Neural cell (in vitro differentiated cells): ENCODE measurements around the gene CACNA2D1.

Source experiments
- TAF1 ChIP-seq: IDR thresholded peaks from 2 replicates; pipeline ENCODE4 v1.6.1; 2012; ENCODE audit warnings: low read depth
- TF ChIP-seq, protein P1 (sequence below): fragments of 450-650 bp; IDR thresholded peaks from 2 replicates; pipeline ENCODE4 v1.5.1; 2014; ENCODE audit warnings: antibody characterized with exemption, mild to moderate bottlenecking, moderate library complexity; ENCODE audit not compliant: poor library complexity, severe bottlenecking

DNA sequence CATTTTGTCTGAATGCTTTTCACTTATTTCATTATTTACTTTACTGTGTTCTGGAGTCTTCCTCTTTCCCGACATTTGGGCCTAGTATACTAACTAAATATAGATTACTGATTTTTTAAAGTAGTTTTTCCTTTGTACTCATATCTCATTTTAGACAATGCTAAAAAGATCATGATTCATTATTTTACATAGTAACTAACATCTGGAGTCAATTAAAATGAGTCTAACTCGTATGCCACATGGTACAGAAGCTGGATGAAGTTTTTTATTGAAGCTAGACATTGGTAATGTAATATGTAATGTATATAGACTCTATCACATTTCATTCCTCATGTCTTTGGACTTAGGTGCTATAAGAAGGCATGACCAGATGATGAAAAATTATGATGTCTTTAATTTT is 517.4 kb downstream of the CACNA2D1 start:
- TF ChIP-seq, protein P1, sequence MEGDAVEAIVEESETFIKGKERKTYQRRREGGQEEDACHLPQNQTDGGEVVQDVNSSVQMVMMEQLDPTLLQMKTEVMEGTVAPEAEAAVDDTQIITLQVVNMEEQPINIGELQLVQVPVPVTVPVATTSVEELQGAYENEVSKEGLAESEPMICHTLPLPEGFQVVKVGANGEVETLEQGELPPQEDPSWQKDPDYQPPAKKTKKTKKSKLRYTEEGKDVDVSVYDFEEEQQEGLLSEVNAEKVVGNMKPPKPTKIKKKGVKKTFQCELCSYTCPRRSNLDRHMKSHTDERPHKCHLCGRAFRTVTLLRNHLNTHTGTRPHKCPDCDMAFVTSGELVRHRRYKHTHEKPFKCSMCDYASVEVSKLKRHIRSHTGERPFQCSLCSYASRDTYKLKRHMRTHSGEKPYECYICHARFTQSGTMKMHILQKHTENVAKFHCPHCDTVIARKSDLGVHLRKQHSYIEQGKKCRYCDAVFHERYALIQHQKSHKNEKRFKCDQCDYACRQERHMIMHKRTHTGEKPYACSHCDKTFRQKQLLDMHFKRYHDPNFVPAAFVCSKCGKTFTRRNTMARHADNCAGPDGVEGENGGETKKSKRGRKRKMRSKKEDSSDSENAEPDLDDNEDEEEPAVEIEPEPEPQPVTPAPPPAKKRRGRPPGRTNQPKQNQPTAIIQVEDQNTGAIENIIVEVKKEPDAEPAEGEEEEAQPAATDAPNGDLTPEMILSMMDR = no peak
- TF ChIP-seq TAF1 = no peak
